ENCODE results near the gene DCBLD2.
A peak's percentile ranks its signal among the peaks of the same experiment; 100 is the strongest.

DCBLD2 gene

DNA sequence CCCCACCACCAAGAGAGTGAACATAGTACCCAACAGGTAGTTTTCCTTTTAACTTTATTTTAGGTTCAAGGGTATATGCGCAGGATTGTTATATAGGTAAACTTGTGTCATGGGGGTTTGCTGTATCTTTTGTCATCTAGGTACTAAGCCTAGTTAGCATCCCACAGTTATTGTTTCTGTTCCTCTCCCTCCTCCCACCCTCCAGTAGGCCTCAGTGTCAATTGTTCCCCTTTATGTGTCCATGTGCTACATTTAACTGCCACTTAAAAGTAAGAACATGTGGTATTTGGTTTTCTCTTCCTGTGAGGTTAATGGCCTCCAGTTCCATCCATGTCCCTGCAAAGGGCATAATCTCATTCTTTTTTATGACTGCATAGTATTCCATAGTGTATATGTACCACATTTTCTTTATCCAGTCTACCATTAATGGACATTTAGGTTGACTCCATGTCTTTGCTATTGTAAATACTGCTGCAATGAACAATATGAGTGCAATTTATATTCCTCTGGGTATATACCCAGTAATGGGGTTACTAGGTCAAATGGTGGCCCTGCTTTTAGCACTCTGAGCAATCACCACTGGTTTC is 72.2 kb downstream of the DCBLD2 start:
- DNase-seq (ENCODE audit: low spot score), result no peak

DNA sequence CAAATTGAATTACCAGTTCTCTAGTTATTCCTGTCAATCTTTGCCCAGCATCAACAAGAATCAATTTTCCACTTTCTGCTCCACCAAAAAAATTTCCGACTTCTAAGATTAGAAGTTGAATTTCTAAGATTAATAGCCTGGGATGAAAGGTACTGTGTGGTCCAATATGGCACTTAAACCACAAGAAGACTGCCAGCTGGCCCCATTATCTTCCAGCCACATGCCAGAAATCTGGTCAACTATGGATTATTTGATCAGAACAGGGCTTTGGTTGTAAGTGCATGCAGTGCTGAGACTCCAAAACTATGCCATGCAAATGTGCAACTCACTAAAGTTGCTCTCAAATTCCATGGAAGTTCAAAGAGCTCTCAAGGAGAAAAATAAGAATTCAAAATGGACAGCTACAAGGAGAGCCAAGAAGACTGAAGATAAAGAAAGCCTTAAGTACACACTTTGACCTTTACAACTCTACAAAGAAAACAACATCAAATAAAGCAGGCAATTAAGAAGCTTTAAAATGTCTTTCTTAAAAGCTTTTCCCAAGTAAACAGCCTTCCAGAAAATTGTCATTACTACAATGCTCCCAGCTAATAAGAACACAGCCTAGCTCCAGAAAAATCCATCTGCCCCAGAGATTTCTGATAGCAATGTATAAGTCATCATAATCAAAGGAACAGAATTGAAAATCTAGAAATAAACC is 74.1 kb downstream of the DCBLD2 start:
- DNase-seq (ENCODE audit: low spot score), result no peak

DNA sequence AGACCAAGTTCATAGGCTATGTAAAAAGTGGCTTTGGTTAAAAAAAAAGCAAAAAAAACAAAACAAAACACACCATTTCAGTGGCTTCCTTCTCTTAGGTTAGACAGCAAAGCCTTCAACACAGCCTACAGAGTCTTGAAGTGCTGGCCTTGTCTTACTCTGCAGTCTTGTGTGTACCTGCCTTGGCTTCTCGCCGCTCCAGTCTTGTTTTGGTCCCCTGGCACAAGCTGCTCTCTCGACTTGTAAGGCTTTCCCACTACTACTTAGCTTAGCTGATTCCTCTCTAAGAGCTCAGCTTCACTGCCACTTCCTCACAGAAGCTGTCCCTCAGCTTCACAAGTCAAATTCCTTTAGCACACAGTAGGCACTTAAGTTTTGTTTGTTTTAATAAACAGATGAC is 75.4 kb downstream of the DCBLD2 start:
- no peak for DNase-seq (ENCODE audit: low spot score)

- DNase-seq (ENCODE audit: low spot score), result no peak
Measured at GRCh38 chr3:98824256-98824655, 77.2 kb downstream of the DCBLD2 start.

DNA sequence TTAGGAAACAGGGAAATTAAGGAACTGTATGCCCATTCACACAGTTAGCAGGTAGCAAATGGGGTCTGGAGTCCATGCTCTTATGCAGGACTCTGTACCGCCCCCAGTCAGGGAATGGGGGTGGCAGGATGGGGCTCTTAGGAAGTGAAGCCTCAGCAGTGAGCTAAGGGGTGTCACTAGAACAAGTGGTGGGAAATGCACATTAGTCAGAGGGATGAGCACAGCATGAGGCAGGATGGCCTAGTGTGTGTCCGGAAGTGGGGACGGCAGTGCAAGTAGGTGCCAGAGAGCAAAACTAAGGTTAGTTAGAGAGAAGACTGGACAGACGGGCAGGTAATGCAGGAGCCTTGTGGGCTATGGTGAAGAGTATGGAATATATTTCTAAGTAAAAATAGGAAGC is 77.7 kb downstream of the DCBLD2 start:
- peak; percentile 41 for DNase-seq (ENCODE audit: low spot score)

DNA sequence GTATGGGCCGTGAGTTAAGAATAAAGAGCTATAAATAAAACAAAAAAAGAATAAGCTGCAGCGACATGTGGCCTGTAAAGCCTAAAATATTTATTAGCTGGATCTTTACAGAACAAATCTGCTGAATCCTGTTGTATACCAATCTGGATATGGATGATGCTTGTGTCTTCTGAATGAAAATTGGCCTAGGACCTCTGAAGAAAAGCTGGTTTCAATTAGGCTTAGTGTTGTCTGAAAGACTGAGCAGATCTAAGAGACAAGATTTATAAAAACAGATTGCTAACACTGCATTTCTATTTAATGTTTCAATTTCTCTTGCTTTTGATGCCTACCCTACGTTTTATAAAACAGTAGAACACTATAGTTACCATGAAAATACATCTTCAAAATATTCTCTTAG is 80.4 kb downstream of the DCBLD2 start:
- no peak for DNase-seq (ENCODE audit: low spot score)

DNA sequence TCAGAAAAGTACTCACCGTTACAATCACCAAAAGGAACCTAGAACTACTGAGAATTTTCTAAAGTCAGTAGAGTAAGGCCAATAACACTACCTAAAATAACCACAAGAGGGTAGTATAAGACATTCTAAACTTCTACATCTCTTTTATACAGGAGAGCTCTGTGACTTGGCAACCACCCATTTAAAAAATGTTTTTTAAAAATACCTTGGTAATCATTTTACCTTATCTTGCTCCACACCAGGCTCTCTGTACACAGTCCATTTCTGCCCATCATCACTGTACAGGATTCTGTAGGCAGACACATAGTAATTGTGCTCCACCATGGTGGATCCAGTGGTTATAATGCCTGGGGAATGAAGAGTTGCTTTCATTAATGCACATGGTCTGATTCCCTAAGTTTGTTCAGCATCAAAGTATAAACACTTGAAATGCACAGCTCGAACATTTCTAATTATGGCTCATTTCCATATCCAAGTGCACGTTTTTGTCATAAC is 83.9 kb downstream of the DCBLD2 start:
- peak; percentile 70 for DNase-seq (ENCODE audit: low spot score)

DNA sequence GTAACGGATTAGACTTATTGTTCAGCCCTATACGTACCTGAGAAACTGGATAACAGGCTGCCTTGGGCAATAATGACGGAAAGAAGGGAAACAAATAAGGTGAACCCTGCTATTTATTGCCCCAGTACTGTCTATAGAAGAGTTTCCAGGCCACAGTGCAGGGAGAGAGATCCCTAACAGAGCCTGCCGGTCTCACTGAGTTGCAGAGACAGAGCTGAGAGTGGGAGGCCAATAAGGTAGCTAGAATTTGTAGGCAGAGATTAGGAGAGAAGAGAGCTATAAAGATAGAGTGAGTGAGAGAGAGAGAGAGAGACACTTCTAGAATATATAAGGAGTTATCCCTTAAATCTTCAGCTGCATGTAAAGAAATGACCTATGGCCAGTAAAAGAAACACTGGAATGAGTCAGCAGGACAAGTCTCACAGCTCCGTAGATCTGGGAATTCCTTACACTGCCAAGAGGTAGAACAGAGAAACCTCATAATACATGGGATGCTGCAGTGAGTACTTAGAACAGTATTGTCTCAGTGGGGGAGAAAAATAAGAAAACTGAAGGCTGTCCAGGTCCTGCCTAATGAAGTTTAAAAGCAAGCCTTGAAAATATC is 86.6 kb downstream of the DCBLD2 start:
- no peak for DNase-seq (ENCODE audit: low spot score)

GRCh38 chr3:98812851-98813374 is 88.6 kb downstream of the DCBLD2 start:
- DNase-seq (ENCODE audit: low spot score), result peak; percentile 77

DNA sequence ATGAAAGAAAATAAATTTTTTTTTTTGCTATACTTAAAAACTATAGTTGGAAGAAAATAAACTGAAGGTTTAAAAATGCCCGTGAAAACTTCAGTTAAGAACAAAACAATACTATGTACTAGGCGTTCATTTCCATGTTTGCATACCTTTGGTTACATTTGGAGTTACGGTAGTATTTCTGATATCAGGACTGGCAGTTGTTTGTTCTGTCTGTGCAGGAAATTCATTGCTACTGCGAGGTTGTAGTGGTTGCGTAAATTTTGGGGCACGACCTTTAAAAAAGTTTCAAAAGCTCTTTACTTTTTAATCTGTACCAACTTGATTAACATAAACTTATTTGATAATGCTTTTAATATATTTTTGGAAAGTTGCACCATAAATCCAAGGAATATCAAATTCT is 90.4 kb downstream of the DCBLD2 start:
- DNase-seq (ENCODE audit: low spot score), result no peak

- no peak for DNase-seq (ENCODE audit: low spot score)
Measured at GRCh38 chr3:98809557-98809956, 91.9 kb downstream of the DCBLD2 start.

GRCh38 chr3:98808071-98808470 is 93.4 kb downstream of the DCBLD2 start:
- DNase-seq (ENCODE audit: low spot score), result no peak

DNA sequence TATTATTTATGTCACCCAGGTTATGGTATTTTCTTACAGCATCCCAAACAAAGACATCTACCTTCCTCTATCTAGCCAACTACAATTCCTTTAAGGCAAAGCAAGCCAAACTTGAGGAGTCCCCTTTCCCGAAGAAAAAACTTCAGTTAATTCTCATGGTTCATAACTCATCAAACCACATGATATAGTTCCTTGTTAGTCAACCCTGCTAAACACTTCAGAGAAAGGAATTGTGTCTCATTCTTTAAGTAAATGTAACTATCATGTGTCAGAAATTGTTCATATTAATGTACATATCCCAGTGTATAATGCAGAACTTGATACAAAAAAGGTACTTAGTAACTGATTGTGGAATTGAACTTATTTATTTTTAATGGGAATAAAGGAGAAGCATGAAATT is 93.9 kb downstream of the DCBLD2 start:
- no peak for DNase-seq (ENCODE audit: low spot score)

- no peak for DNase-seq (ENCODE audit: low spot score)
Measured at GRCh38 chr3:98807011-98807410, 94.5 kb downstream of the DCBLD2 start.

DNA sequence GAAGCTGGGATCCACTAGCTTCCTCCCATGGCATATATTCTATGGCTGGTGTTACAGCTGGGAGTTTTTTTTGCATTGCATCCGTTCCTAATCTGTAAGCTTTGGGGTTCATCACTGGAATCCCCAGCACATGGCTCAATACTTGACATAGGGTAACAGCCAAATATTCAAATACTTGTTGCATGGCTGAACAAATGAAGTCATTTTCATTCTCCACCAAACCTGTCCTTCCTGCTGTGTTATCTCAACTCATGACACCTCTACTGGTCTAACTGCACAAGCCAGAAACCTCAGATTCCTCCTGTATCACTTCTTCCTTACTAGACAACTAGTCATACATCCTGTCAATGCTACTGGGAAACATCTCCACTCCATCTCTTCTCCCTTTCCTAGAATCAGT is 95.0 kb downstream of the DCBLD2 start:
- no peak for DNase-seq (ENCODE audit: low spot score)

GRCh38 chr3:98805571-98805970 is 95.9 kb downstream of the DCBLD2 start:
- DNase-seq (ENCODE audit: low spot score), result no peak

DNA sequence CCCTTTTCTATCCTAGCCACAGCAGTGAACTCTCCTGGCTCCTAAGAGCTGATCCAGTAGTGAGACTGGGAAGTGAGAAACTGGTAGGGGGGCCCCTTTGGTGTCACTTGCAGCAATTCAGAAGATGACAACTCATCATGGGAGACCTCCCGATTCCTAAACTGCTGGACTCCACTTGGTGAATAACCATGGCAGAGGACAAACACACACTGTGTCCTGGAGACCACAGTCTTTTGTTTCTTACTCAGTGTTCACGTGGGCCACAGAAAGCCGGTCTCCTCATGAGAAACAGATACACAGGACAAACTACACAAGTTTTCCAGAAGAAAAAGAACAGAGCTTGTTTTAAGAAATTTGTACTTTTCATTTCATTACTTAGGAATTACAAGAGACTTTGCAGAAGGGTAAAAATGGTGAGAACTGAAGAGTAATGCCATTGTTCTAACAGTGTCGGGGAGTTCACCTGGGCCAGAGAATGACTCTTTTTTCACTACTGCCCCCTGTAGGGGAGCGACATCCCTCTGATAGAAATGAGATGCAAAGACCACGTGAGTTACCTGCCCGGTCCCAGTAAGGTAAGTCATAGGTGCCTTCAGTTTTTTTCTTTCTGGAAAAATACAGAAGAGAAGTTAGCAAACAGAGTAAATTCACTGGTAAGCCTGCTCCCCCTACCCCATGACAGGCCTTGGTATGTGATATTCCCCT is 100.3 kb downstream of the DCBLD2 start:
- no peak for DNase-seq (ENCODE audit: low spot score)

- no peak for DNase-seq (ENCODE audit: low spot score)
Measured at GRCh38 chr3:98800401-98800800, 101.1 kb downstream of the DCBLD2 start.

DNA sequence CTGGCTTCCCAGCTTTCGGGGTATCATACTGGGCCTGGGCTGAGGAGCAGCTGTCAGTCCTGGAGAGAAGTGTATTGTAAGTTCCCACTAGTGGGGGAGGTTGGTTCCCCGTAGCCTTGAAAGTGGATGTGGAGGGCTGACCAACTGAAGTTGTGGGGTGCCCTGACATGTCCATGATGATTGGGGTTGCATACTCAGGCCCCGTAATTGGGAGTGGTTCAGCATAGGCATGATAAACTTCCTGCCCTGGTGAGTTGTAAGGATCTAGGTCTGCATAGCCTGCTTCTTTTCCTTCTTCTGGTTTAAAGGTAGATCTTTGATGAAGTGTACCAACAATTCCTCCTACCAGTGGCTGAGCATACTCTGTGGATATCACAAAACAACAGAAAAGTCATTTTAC is 102.0 kb downstream of the DCBLD2 start:
- DNase-seq (ENCODE audit: low spot score), result no peak

DNA sequence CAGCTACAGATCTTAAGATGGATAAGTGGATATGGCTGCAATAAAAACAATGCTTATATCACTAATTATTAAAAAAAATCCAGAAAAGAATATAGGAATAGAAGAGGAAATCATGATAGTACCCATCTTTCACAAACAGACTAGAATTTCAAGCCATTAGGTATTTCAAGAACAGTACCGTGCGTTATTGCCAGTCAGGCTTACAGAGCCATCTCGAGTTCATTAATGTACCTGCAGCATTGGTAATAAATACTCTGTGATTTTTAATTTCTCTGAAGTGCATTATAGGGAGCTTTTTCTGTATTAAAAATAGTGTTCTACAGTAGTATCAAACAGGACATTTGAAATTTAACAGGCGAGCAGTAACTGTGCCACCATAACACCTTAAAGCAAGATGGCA is 102.7 kb downstream of the DCBLD2 start:
- no peak for DNase-seq (ENCODE audit: low spot score)

DNA sequence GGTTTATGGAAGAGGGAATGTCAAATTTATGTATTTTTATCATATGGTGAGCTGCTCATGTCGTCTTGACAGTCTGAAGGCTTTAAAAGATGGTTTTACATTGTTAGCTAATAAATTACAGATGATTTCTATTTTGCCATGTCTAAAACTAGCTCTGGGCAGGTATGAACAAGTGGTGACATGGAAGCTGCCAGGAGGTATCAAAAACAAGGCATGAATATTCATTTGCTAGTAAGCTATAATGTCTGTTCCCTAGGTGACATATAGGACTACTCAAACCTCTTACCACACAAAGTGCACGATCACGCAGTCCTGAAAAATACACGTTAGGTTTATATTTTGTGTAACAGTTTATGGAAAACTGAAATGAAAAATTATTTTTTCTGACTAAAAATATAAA is 103.6 kb downstream of the DCBLD2 start:
- no peak for DNase-seq (ENCODE audit: low spot score)

DNA sequence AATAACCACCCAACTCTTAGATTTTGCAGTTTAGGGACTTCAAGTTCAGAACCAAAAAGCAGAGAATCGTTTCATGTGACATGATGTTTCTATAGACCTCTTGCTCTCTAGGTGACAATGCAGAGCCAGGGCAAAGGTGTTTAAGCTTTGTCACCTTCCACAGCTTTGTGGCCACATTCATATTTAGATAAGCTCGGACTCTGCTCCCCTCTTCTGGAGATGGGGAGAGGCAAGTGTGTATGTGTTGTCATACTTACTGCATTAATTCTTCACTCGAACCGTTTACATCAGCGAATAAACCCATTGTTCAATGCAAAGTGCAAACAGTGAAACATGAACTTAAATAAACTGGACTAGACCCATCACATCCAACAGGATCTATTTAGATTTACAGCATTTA is 105.2 kb downstream of the DCBLD2 start:
- DNase-seq (ENCODE audit: low spot score), result no peak

GRCh38 chr3:98793971-98794370 is 107.5 kb downstream of the DCBLD2 start:
- DNase-seq (ENCODE audit: low spot score), result no peak

Data from RKO (cell line).